Calu3 (cell line): Measurements from ENCODE around the gene FOXD4. TPM values are rescaled to one million over a fixed set of nuclear protein-coding genes. Genes with fewer than 3 reads are reported as not detected.
"Not testable (repeated sequence)": the region's sequence is repeated elsewhere in the genome, so short reads cannot be mapped to it uniquely, and the experiment has no call there.

Source experiments
- BruUV-seq: library from RNA; stranded (reverse); fragments of 400-500 nt; replicated peaks from 2 replicates; lab custom pipeline; 2021; lab: Mats Ljungman, UMichigan
- CTCF ChIA-PET: fragments of 300-600 bp; sonication (Branson Sonifier 250); formaldehyde crosslinking; loops from one replicate; lab custom pipeline; 2022; ENCODE audit warnings: antibody characterized with exemption; lab: Charles Lee
- DNase-seq: peaks from one replicate; pipeline ENCODE4 v3.0.0; 2022
- H3K27ac Mint-ChIP-seq: one replicate; pipeline ENCODE4 v1.8.0; 2022; ENCODE audit warnings: mixed read lengths; ENCODE audit not compliant: unreplicated experiment
- H3K27me3 Mint-ChIP-seq: one replicate; pipeline ENCODE4 v1.8.0; 2022; ENCODE audit warnings: mixed read lengths; ENCODE audit not compliant: unreplicated experiment
- H3K36me3 Mint-ChIP-seq: one replicate; pipeline ENCODE4 v1.8.0; 2022; ENCODE audit warnings: mild to moderate bottlenecking, moderate library complexity, mixed read lengths; ENCODE audit not compliant: insufficient read depth, unreplicated experiment
- H3K4me1 Mint-ChIP-seq: one replicate; pipeline ENCODE4 v1.8.0; 2022; ENCODE audit warnings: mild to moderate bottlenecking, low read depth, mixed read lengths; ENCODE audit not compliant: unreplicated experiment
- H3K4me3 Mint-ChIP-seq: one replicate; pipeline ENCODE4 v1.8.0; 2022; ENCODE audit warnings: mild to moderate bottlenecking, low read depth, moderate library complexity, mixed read lengths; ENCODE audit not compliant: unreplicated experiment
- H3K9me3 Mint-ChIP-seq: one replicate; pipeline ENCODE4 v1.8.0; 2022; ENCODE audit warnings: low read depth, mixed read lengths; ENCODE audit not compliant: unreplicated experiment
- intact Hi-C: fragments of 100-400 bp; cut with micrococcal nuclease; formaldehyde crosslinking; loops from one replicate; pipeline ENCODE4 v1.10.0; 2022; ENCODE audit not compliant: unreplicated experiment
- total RNA-seq: library from RNA; stranded (reverse); gene quantifications from 2 replicates; pipeline ENCODE4 v1.2.3, GENCODE V29; 2022

FOXD4 gene
- total RNA-seq, 1 experiment from 2014 or later: 1.7 TPM

- H3K27ac Mint-ChIP-seq, intact Hi-C loops, H3K4me1 Mint-ChIP-seq, H3K9me3 Mint-ChIP-seq, H3K36me3 Mint-ChIP-seq, CTCF ChIA-PET, BruUV-seq, H3K4me3 Mint-ChIP-seq, DNase-seq: not testable (repeated sequence)
- peaks cover 25% of the 10 kb centered on the region for H3K27me3 Mint-ChIP-seq
Measured at GRCh38 chr9:76389-76788, 41.8 kb downstream of the FOXD4 start.

- H3K27me3 Mint-ChIP-seq: peaks cover 22% of the 10 kb centered on the region
- intact Hi-C loops, DNase-seq, H3K36me3 Mint-ChIP-seq, H3K9me3 Mint-ChIP-seq, BruUV-seq, H3K4me1 Mint-ChIP-seq, H3K27ac Mint-ChIP-seq, CTCF ChIA-PET: not testable (repeated sequence)
- H3K4me3 Mint-ChIP-seq: peak overlapping the region; percentile 44
Measured at GRCh38 chr9:73900-74525, 44.2 kb downstream of the FOXD4 start.

DNA sequence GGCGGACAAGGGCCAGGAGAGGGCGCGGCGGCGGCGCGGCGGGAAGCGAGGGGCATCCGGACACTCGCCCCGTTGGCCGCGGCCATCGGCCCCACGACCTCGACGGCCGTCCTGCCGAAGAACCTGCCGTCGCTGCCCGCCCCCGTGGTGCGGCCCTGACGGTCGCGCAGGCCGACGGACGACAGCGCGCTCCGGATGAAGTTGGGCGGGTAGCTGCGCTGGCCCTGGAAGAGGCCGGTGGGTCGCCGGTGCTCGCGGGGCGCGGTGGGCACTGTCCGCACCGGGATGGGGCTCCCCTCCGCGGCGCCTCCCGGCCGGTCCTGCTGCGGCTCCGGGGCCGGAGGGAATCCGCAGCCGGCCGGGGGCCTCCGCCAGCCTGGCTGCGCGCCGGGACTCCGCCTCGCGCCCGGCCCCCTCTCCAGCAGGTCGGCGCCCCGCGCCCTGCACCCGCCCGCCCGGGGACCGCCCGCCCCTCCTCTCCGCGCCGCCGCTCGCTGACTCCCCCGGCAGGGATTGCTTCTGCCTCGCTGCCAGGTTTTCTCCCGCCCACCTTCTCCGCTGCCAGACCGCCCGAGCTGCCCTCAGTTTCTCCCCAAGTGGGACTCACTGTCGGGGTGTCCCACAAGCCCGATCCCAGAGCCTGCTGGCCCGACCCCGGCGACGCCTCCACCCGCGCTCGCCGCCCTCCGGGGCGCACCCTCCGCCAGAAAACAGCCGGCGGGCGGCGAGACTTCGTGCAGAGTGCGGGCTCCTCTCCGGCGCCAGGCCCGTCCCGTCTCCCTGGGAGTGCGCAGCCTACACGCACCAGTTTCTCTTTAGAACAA is 44.9 kb downstream of the FOXD4 start:
- not testable (repeated sequence) for H3K27ac Mint-ChIP-seq

More for the DNA sequence above, 44.9 kb downstream of the FOXD4 start:
- H3K9me3 Mint-ChIP-seq, CTCF ChIA-PET, H3K4me1 Mint-ChIP-seq, BruUV-seq, DNase-seq, H3K36me3 Mint-ChIP-seq, intact Hi-C loops: not testable (repeated sequence)
- Mint-ChIP-seq H3K27me3 (peaks cover 22% of the 10 kb centered on the region), H3K4me3 (peak overlapping the region; percentile 57)

Other genes with a start within 250 kb of the FOXD4 start
- 14.4 and 17.2 TPM in 2 replicates for gene WASHC1, start 89.0 kb downstream of the FOXD4 start, total RNA-seq
- gene ZNG1A, start 60.6 kb upstream of the FOXD4 start, total RNA-seq: 41.7 and 54.4 TPM in 2 replicates
- gene DOCK8, start 96.4 kb upstream of the FOXD4 start, total RNA-seq: 0.15 and 0.50 TPM in 2 replicates